Measurements from ENCODE around the gene PRPF18. TPM values are rescaled to one million over a fixed set of nuclear protein-coding genes. Genes with fewer than 3 reads are reported as not detected.

PRPF18 gene
- polyA plus RNA-seq, 1 donor from 2014 or later: 56.7 TPM

DNA sequence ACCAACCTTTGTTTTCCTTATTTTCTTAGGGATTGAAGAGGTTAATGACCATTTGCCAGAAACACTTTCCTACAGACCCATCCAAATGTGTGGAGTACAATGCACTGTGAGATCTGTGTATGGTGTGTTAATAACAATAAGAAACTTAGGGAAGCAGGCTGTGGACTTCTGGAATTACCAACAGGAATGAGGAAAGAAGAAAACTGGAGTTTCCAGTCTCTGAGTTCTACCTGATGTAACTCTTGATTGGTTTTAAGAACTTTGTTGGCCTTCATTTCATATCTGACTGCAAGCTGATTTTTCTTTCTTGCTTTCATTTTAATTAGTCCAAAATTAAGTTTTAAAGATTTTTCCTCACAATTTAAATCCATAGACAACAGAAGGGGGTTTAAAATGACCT lies 43.5 kb downstream of the PRPF18 start:
- no peaks in the 10 kb centered on the region for H3K79me2 ChIP-seq (replicated peaks; ENCODE audit: insufficient read depth, low read length)
- H3K4me3 ChIP-seq (ENCODE audit: low read length): no peak overlapping the region
- H3F3A ChIP-seq (ENCODE audit: insufficient read depth, low read length, poor library complexity, severe bottlenecking): no peaks in the 10 kb centered on the region
- H3K36me3 ChIP-seq (ENCODE audit: insufficient read depth, low read length): no peaks in the 10 kb centered on the region
- H4K20me1 ChIP-seq (ENCODE audit: insufficient read depth): no peaks in the 10 kb centered on the region
- TF ChIP-seq POLR2AphosphoS5 (IDR thresholded peaks at IDR 0.05): no peak
- no peak overlapping the region for H2AFZ ChIP-seq (ENCODE audit: low read depth, low read length)
- H3K27me3 ChIP-seq (ENCODE audit: insufficient read depth, low read depth, low read length): no peaks in the 10 kb centered on the region
- no peaks in the 10 kb centered on the region for H3K9me2 ChIP-seq (ENCODE audit: insufficient read depth, low read length)
- H3K4me2 ChIP-seq (ENCODE audit: low read length): no peak overlapping the region
- no peak overlapping the region for H3K27ac ChIP-seq (ENCODE audit: low read length)
- H3K9ac ChIP-seq (ENCODE audit: low read length): no peak overlapping the region
- H3K9me3 ChIP-seq (ENCODE audit: low read length): no peaks in the 10 kb centered on the region

- H3K9me3 ChIP-seq (ENCODE audit: low read length): no peaks in the 10 kb centered on the region
- no peaks in the 10 kb centered on the region for H3F3A ChIP-seq (ENCODE audit: insufficient read depth, low read length, poor library complexity, severe bottlenecking)
- no peaks in the 10 kb centered on the region for H3K79me2 ChIP-seq (replicated peaks; ENCODE audit: insufficient read depth, low read length)
- no peaks in the 10 kb centered on the region for H3K9me2 ChIP-seq (ENCODE audit: insufficient read depth, low read length)
- no peaks in the 10 kb centered on the region for H4K20me1 ChIP-seq (ENCODE audit: insufficient read depth)
- no peak overlapping the region for H3K9ac ChIP-seq (ENCODE audit: low read length)
- H3K4me3 ChIP-seq (ENCODE audit: low read length): no peak overlapping the region
- no peaks in the 10 kb centered on the region for H3K36me3 ChIP-seq (ENCODE audit: insufficient read depth, low read length)
- TF ChIP-seq TAF1 (IDR thresholded peaks at IDR 0.05; ENCODE audit: low read depth) (no peak), POLR2AphosphoS5 (IDR thresholded peaks at IDR 0.05) (no peak), SMC3 (conservative IDR thresholded peaks at IDR 0.05; ENCODE audit: poor library complexity) (no peak), RAD21 (conservative IDR thresholded peaks at IDR 0.05) (no peak), REST (IDR thresholded peaks at IDR 0.05; ENCODE audit: borderline replicate concordance) (no peak), EZH2 (IDR thresholded peaks at IDR 0.05; ENCODE audit: borderline replicate concordance, insufficient read depth, low read length, poor library complexity, severe bottlenecking) (no peak), MXI1 (conservative IDR thresholded peaks at IDR 0.05; ENCODE audit: poor library complexity, severe bottlenecking) (no peak), EP300 (conservative IDR thresholded peaks at IDR 0.05; ENCODE audit: poor library complexity, severe bottlenecking) (no peak)
- TF ChIP-seq, protein P1, sequence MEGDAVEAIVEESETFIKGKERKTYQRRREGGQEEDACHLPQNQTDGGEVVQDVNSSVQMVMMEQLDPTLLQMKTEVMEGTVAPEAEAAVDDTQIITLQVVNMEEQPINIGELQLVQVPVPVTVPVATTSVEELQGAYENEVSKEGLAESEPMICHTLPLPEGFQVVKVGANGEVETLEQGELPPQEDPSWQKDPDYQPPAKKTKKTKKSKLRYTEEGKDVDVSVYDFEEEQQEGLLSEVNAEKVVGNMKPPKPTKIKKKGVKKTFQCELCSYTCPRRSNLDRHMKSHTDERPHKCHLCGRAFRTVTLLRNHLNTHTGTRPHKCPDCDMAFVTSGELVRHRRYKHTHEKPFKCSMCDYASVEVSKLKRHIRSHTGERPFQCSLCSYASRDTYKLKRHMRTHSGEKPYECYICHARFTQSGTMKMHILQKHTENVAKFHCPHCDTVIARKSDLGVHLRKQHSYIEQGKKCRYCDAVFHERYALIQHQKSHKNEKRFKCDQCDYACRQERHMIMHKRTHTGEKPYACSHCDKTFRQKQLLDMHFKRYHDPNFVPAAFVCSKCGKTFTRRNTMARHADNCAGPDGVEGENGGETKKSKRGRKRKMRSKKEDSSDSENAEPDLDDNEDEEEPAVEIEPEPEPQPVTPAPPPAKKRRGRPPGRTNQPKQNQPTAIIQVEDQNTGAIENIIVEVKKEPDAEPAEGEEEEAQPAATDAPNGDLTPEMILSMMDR (IDR thresholded peaks at IDR 0.05; ENCODE audit: poor library complexity, severe bottlenecking): no peak
- H3K27me3 ChIP-seq (ENCODE audit: insufficient read depth, low read depth, low read length): no peaks in the 10 kb centered on the region
- H2AFZ ChIP-seq (ENCODE audit: low read depth, low read length): no peak overlapping the region
- H3K4me2 ChIP-seq (ENCODE audit: low read length): no peak overlapping the region
- H3K27ac ChIP-seq (ENCODE audit: low read length): no peak overlapping the region
These were observed 44.8 kb downstream of the PRPF18 start for GRCh38 chr10:13631594-13631993.

DNA sequence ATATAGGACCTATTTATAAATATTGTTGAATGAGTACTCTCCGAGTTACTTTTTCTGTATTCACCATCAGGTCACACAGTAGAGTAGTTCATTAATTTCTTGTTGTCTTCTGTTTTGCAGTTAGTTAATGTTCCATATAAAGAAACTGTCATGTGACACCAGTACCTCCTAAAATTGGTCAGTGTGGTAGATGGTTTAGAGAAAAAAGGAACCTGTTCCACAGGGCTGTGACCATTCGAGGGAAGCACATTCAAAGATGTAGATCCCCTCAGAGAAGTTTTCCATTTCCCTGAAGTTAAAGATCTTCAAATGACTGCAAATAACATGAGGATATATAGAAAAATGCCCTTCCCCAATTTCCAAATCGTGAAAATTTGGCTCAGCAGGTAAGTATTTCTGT lies 45.7 kb downstream of the PRPF18 start:
- Histone ChIP-seq H3K9ac (ENCODE audit: low read length) (no peak overlapping the region), H4K20me1 (ENCODE audit: insufficient read depth) (no peaks in the 10 kb centered on the region), H3K9me3 (ENCODE audit: low read length) (no peaks in the 10 kb centered on the region), H2AFZ (ENCODE audit: low read depth, low read length) (no peak overlapping the region), H3K4me3 (ENCODE audit: low read length) (no peak overlapping the region), H3F3A (ENCODE audit: insufficient read depth, low read length, poor library complexity, severe bottlenecking) (no peaks in the 10 kb centered on the region), H3K27me3 (ENCODE audit: insufficient read depth, low read depth, low read length) (no peaks in the 10 kb centered on the region), H3K9me2 (ENCODE audit: insufficient read depth, low read length) (no peaks in the 10 kb centered on the region), H3K36me3 (ENCODE audit: insufficient read depth, low read length) (no peaks in the 10 kb centered on the region), H3K4me2 (ENCODE audit: low read length) (no peak overlapping the region), H3K27ac (ENCODE audit: low read length) (no peak overlapping the region), H3K79me2 (replicated peaks; ENCODE audit: insufficient read depth, low read length) (no peaks in the 10 kb centered on the region)
- TF ChIP-seq, protein P1 (IDR thresholded peaks at IDR 0.05; ENCODE audit: poor library complexity, severe bottlenecking): no peak
